OCI-LY7 (cell line): Measurements from ENCODE around the gene ZNF486.

ENCODE experiments used
- EZH2phosphoT487 ChIP-seq: fragments of 200-600 bp; sonication (generic); IDR thresholded peaks from 2 replicates; pipeline ENCODE4 v1.6.1; 2018; ENCODE audit warnings: low read depth, borderline replicate concordance, mild to moderate bottlenecking, mixed run types, antibody characterized with exemption, low read length, moderate library complexity, mixed read lengths
- TF ChIP-seq, protein P1 (sequence below): fragments of 200-600 bp; sonication (generic); conservative IDR thresholded peaks from 2 replicates; pipeline ENCODE4 v1.5.1; 2014; ENCODE audit warnings: mild to moderate bottlenecking, antibody characterized with exemption, low read length, moderate library complexity, mixed read lengths

DNA sequence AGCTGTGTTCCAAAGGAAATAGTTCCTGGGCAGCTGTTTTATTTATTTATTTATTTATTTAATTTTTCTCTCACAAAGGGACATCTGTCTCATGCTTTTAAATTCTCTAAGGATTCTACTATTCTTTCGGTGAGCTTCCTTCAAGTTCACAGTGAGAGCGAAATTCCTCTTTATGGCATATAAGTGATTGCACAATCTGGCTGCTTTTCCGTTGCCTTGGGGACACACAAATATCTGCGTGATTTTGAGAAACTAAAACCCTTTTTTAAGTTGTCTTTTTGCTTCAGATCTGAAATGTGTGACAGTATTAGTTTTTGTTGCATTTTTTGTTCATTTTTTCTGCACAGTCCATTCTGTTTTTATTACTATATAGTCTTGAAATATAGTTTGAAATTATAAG is 19.2 kb downstream of the ZNF486 start:
- TF ChIP-seq, protein P1, sequence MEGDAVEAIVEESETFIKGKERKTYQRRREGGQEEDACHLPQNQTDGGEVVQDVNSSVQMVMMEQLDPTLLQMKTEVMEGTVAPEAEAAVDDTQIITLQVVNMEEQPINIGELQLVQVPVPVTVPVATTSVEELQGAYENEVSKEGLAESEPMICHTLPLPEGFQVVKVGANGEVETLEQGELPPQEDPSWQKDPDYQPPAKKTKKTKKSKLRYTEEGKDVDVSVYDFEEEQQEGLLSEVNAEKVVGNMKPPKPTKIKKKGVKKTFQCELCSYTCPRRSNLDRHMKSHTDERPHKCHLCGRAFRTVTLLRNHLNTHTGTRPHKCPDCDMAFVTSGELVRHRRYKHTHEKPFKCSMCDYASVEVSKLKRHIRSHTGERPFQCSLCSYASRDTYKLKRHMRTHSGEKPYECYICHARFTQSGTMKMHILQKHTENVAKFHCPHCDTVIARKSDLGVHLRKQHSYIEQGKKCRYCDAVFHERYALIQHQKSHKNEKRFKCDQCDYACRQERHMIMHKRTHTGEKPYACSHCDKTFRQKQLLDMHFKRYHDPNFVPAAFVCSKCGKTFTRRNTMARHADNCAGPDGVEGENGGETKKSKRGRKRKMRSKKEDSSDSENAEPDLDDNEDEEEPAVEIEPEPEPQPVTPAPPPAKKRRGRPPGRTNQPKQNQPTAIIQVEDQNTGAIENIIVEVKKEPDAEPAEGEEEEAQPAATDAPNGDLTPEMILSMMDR: no peak
- TF ChIP-seq EZH2phosphoT487: no peak
